Measurements from ENCODE around the gene ACVR2B. TPM values are rescaled to one million over a fixed set of nuclear protein-coding genes. Genes with fewer than 3 reads are reported as not detected.
"Not testable (repeated sequence)": the region's sequence is repeated elsewhere in the genome, so short reads cannot be mapped to it uniquely, and the experiment has no call there.

Gene ACVR2B
- 1.6 and 2.5 TPM in 2 replicates for total RNA-seq (ENCODE audit: low replicate concordance)

- DNase-seq (ENCODE audit: low read depth) = peak; percentile 57
- TF ChIP-seq CTCF (IDR thresholded peaks at IDR 0.05; ENCODE audit: insufficient read depth, low read length) = no peak
- H3K4me3 ChIP-seq (ENCODE audit: low read depth, low read length) = peak within 1 kb of the TSS; percentile 69
These were observed at the start of gene ACVR2B for GRCh38 chr3:38453075-38453912. Gene ACVR2B, plus strand, starts transcription at chr3:38453890. Its CDS starts 433 bp downstream, at chr3:38454323.

- TF ChIP-seq CTCF (IDR thresholded peaks at IDR 0.05; ENCODE audit: insufficient read depth, low read length) = no peak
- DNase-seq (ENCODE audit: low read depth) = peak; percentile 37
- H3K4me3 ChIP-seq (ENCODE audit: low read depth, low read length) = no peak overlapping the region
These were observed 49.4 kb upstream of the ACVR2B start for GRCh38 chr3:38404286-38404685.

- H3K4me3 ChIP-seq (ENCODE audit: low read depth, low read length) = no peak overlapping the region
- no peak for TF ChIP-seq CTCF (IDR thresholded peaks at IDR 0.05; ENCODE audit: insufficient read depth, low read length)
- no peak for DNase-seq (ENCODE audit: low read depth)
These were observed 42.1 kb upstream of the ACVR2B start for GRCh38 chr3:38411591-38411990.

GRCh38 chr3:38420758-38421157 lies 32.9 kb upstream of the ACVR2B start:
- not testable (repeated sequence) for H3K4me3 ChIP-seq (ENCODE audit: low read depth, low read length); DNase-seq (ENCODE audit: low read depth)

GRCh38 chr3:38421679-38422336 lies 31.9 kb upstream of the ACVR2B start:
- no peak for TF ChIP-seq CTCF (IDR thresholded peaks at IDR 0.05; ENCODE audit: insufficient read depth, low read length)
- no peak overlapping the region for H3K4me3 ChIP-seq (ENCODE audit: low read depth, low read length)
- DNase-seq (ENCODE audit: low read depth) = no peak

GRCh38 chr3:38426798-38427426 lies 26.8 kb upstream of the ACVR2B start:
- H3K4me3 ChIP-seq (ENCODE audit: low read depth, low read length); DNase-seq (ENCODE audit: low read depth): not testable (repeated sequence)

GRCh38 chr3:38432871-38433658 lies 20.6 kb upstream of the ACVR2B start:
- not testable (repeated sequence) for H3K4me3 ChIP-seq (ENCODE audit: low read depth, low read length); DNase-seq (ENCODE audit: low read depth)

- not testable (repeated sequence) for DNase-seq (ENCODE audit: low read depth); H3K4me3 ChIP-seq (ENCODE audit: low read depth, low read length)
These were observed 20.0 kb upstream of the ACVR2B start for GRCh38 chr3:38433661-38434060.

- DNase-seq (ENCODE audit: low read depth); H3K4me3 ChIP-seq (ENCODE audit: low read depth, low read length): not testable (repeated sequence)
These were observed 15.1 kb upstream of the ACVR2B start for GRCh38 chr3:38438436-38439069.

- not testable (repeated sequence) for H3K4me3 ChIP-seq (ENCODE audit: low read depth, low read length); DNase-seq (ENCODE audit: low read depth)
These were observed 10.5 kb upstream of the ACVR2B start for GRCh38 chr3:38443205-38443604.

Measured in fibroblast of the aortic adventitia (primary cell).